ENCODE data around the gene HSD11B1.

GRCh38 chr1:209662879-209663327 is 41.7 kb upstream of the HSD11B1 start:
- no peak for TF ChIP-seq CTCF (IDR thresholded peaks at IDR 0.05; ENCODE audit: poor library complexity, severe bottlenecking)
- TF ChIP-seq EZH2 (IDR thresholded peaks at IDR 0.05; ENCODE audit: borderline replicate concordance, insufficient read depth, low read length, poor library complexity, severe bottlenecking), result no peak
- TF ChIP-seq RAD21 (conservative IDR thresholded peaks at IDR 0.05), result no peak
- TF ChIP-seq SMC3 (conservative IDR thresholded peaks at IDR 0.05; ENCODE audit: poor library complexity), result no peak
- TF ChIP-seq REST (IDR thresholded peaks at IDR 0.05; ENCODE audit: borderline replicate concordance), result no peak
- TF ChIP-seq POLR2AphosphoS5 (IDR thresholded peaks at IDR 0.05), result no peak
- TF ChIP-seq TAF1 (IDR thresholded peaks at IDR 0.05; ENCODE audit: low read depth), result no peak
- TF ChIP-seq EP300 (conservative IDR thresholded peaks at IDR 0.05; ENCODE audit: poor library complexity, severe bottlenecking), result no peak
- TF ChIP-seq MXI1 (conservative IDR thresholded peaks at IDR 0.05; ENCODE audit: poor library complexity, severe bottlenecking), result no peak
